ENCODE measurements around the gene ANGEL2.

ANGEL2 gene

GRCh38 chr1:212976586-212976985 is 39.1 kb downstream of the ANGEL2 start:
- H3K9me3 ChIP-seq (ENCODE audit: control insufficient read depth in 1 of 2, low read length in 2 of 2), result no peaks in the 10 kb centered on the region
- no peak overlapping the region for H3K4me3 ChIP-seq (ENCODE audit: low read depth in 1 of 2, low read length in 2 of 2)
- no peak overlapping the region for H3K27ac ChIP-seq (ENCODE audit: low read depth, low read length)
- no peaks in the 10 kb centered on the region for H3K36me3 ChIP-seq (ENCODE audit: control insufficient read depth in 1 of 2, insufficient read depth in 2 of 2, low read length in 2 of 2)
- H3K27me3 ChIP-seq (ENCODE audit: control insufficient read depth in 1 of 2, insufficient read depth in 2 of 2, low read length in 2 of 2), result no peaks in the 10 kb centered on the region
- H3K4me1 ChIP-seq (ENCODE audit: control insufficient read depth in 1 of 2, insufficient read depth in 2 of 2, low read length in 2 of 2), result peaks cover 6 to 10% of the 10 kb centered on the region in 2 donors
- H3K9ac ChIP-seq (ENCODE audit: low read depth in 1 of 2, low read length in 2 of 2), result no peak overlapping the region

DNA sequence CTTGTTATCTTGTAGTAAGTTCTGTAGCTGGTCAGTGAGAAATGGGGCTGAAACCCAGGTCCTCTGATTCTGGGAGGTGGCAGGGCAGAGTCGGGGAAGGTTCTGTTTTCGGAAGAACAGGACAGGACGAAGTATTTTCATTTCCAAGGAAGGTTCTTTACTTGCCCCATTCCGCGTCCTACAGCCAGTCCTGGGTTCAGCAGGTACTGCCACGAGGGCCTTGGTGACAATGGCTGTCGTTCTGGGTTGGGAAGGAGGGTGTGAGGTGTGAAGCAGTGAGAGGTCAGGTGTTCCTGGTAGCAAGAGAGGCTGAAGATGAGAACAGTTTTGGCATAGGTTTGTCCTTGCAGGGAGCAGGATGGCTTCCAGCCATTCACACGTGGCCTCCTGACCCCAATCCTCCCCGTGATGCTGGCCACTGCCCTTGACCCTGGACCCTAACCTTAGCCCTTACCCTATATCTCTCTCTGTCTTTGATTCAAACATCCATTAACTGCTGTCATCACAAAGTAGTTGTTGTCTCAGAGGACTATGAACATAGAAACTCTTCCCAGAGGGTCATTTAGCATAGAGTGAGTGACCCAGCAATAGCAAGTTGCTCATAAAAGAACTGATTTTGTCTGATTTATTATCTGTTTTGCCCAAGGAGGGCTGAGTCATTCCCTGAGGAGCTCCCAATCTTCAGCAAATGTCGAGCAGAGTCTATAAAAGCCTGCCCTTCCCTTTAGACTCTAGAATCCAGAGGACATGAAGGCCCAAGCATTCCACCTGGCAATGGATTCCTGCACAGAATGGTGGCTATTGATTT is 40.4 kb downstream of the ANGEL2 start:
- Histone ChIP-seq H3K36me3 (ENCODE audit: control insufficient read depth in 1 of 2, insufficient read depth in 2 of 2, low read length in 2 of 2) (no peaks in the 10 kb centered on the region), H3K9me3 (ENCODE audit: control insufficient read depth in 1 of 2, low read length in 2 of 2) (no peaks in the 10 kb centered on the region), H3K9ac (ENCODE audit: low read depth in 1 of 2, low read length in 2 of 2) (no peak overlapping the region), H3K27me3 (ENCODE audit: control insufficient read depth in 1 of 2, insufficient read depth in 2 of 2, low read length in 2 of 2) (no peaks in the 10 kb centered on the region), H3K27ac (ENCODE audit: low read depth, low read length) (no peak overlapping the region), H3K4me3 (ENCODE audit: low read depth in 1 of 2, low read length in 2 of 2) (no peak overlapping the region), H3K4me1 (ENCODE audit: control insufficient read depth in 1 of 2, insufficient read depth in 2 of 2, low read length in 2 of 2) (no peaks in the 10 kb centered on the region)

- no peaks in the 10 kb centered on the region for H3K4me1 ChIP-seq (ENCODE audit: control insufficient read depth in 1 of 2, insufficient read depth in 2 of 2, low read length in 2 of 2)
- no peak overlapping the region for H3K27ac ChIP-seq (ENCODE audit: low read depth, low read length)
- no peaks in the 10 kb centered on the region for H3K27me3 ChIP-seq (ENCODE audit: control insufficient read depth in 1 of 2, insufficient read depth in 2 of 2, low read length in 2 of 2)
- H3K9ac ChIP-seq (ENCODE audit: low read depth in 1 of 2, low read length in 2 of 2), result no peak overlapping the region
- no peaks in the 10 kb centered on the region for H3K36me3 ChIP-seq (ENCODE audit: control insufficient read depth in 1 of 2, insufficient read depth in 2 of 2, low read length in 2 of 2)
- no peak overlapping the region for H3K4me3 ChIP-seq (ENCODE audit: low read depth in 1 of 2, low read length in 2 of 2)
- no peaks in the 10 kb centered on the region for H3K9me3 ChIP-seq (ENCODE audit: control insufficient read depth in 1 of 2, low read length in 2 of 2)
These were observed 41.0 kb downstream of the ANGEL2 start for GRCh38 chr1:212974711-212975110.

DNA sequence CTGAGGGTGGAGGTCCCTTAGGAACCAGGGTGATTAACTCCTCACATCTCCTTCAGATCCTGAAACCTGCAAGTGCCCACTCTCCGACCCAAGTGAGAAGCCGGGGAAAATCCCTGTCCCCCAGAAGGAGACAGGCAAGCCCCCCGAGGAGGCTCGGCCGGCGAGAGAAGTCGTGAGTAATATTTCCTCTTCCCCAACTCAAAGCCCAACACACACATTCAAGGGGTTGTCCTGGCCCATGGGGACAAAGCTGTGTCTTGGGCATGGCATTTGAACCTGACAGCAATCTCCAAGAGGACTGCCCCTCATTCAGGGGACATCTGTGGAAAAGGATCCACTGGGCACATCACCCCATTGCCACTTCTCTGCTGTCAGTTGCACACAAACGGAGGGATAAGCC is 41.8 kb downstream of the ANGEL2 start:
- Histone ChIP-seq H3K36me3 (ENCODE audit: control insufficient read depth in 1 of 2, insufficient read depth in 2 of 2, low read length in 2 of 2) (no peaks in the 10 kb centered on the region), H3K4me3 (ENCODE audit: low read depth in 1 of 2, low read length in 2 of 2) (no peak overlapping the region), H3K9me3 (ENCODE audit: control insufficient read depth in 1 of 2, low read length in 2 of 2) (no peaks in the 10 kb centered on the region), H3K27me3 (ENCODE audit: control insufficient read depth in 1 of 2, insufficient read depth in 2 of 2, low read length in 2 of 2) (no peaks in the 10 kb centered on the region), H3K27ac (ENCODE audit: low read depth, low read length) (no peak overlapping the region), H3K9ac (ENCODE audit: low read depth in 1 of 2, low read length in 2 of 2) (no peak overlapping the region), H3K4me1 (ENCODE audit: control insufficient read depth in 1 of 2, insufficient read depth in 2 of 2, low read length in 2 of 2) (no peaks in the 10 kb centered on the region)

GRCh38 chr1:212973426-212973825 is 42.2 kb downstream of the ANGEL2 start:
- H3K36me3 ChIP-seq (ENCODE audit: control insufficient read depth in 1 of 2, insufficient read depth in 2 of 2, low read length in 2 of 2), result no peaks in the 10 kb centered on the region
- no peak overlapping the region for H3K9ac ChIP-seq (ENCODE audit: low read depth in 1 of 2, low read length in 2 of 2)
- H3K27ac ChIP-seq (ENCODE audit: low read depth, low read length), result no peak overlapping the region
- H3K4me1 ChIP-seq (ENCODE audit: control insufficient read depth in 1 of 2, insufficient read depth in 2 of 2, low read length in 2 of 2), result no peaks in the 10 kb centered on the region
- H3K9me3 ChIP-seq (ENCODE audit: control insufficient read depth in 1 of 2, low read length in 2 of 2), result no peaks in the 10 kb centered on the region
- no peak overlapping the region for H3K4me3 ChIP-seq (ENCODE audit: low read depth in 1 of 2, low read length in 2 of 2)
- no peaks in the 10 kb centered on the region for H3K27me3 ChIP-seq (ENCODE audit: control insufficient read depth in 1 of 2, insufficient read depth in 2 of 2, low read length in 2 of 2)

DNA sequence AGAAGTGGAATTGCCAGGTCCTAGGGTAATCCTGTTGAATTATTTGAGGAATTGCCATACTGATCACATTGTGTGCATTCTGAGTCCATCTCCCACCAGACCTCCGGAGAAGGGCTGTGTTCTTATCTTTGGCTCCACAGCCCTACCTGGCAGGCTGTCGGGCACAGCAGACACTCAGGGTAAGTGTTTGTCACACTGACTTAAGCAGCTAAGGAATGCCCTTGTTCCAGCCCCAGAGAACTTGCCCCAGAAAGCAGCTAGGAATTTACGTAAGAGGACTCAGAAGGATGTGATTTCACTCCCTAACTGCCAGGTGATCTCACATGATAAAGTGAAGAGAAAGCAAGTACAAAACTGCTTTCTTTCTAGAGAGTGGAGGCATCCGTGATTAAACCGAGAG is 44.4 kb downstream of the ANGEL2 start:
- Histone ChIP-seq H3K36me3 (ENCODE audit: control insufficient read depth in 1 of 2, insufficient read depth in 2 of 2, low read length in 2 of 2) (no peaks in the 10 kb centered on the region), H3K27ac (ENCODE audit: low read depth, low read length) (no peak overlapping the region), H3K27me3 (ENCODE audit: control insufficient read depth in 1 of 2, insufficient read depth in 2 of 2, low read length in 2 of 2) (no peaks in the 10 kb centered on the region), H3K4me3 (ENCODE audit: low read depth in 1 of 2, low read length in 2 of 2) (no peak overlapping the region), H3K9ac (ENCODE audit: low read depth in 1 of 2, low read length in 2 of 2) (no peak overlapping the region), H3K4me1 (ENCODE audit: control insufficient read depth in 1 of 2, insufficient read depth in 2 of 2, low read length in 2 of 2) (no peaks in the 10 kb centered on the region), H3K9me3 (ENCODE audit: control insufficient read depth in 1 of 2, low read length in 2 of 2) (no peaks in the 10 kb centered on the region)

- Histone ChIP-seq H3K4me1 (ENCODE audit: control insufficient read depth in 1 of 2, insufficient read depth in 2 of 2, low read length in 2 of 2) (no peaks in the 10 kb centered on the region), H3K9me3 (ENCODE audit: control insufficient read depth in 1 of 2, low read length in 2 of 2) (no peaks in the 10 kb centered on the region), H3K36me3 (ENCODE audit: control insufficient read depth in 1 of 2, insufficient read depth in 2 of 2, low read length in 2 of 2) (no peaks in the 10 kb centered on the region), H3K27me3 (ENCODE audit: control insufficient read depth in 1 of 2, insufficient read depth in 2 of 2, low read length in 2 of 2) (no peaks in the 10 kb centered on the region), H3K27ac (ENCODE audit: low read depth, low read length) (no peak overlapping the region), H3K9ac (ENCODE audit: low read depth in 1 of 2, low read length in 2 of 2) (no peak overlapping the region), H3K4me3 (ENCODE audit: low read depth in 1 of 2, low read length in 2 of 2) (no peak overlapping the region)
These were observed 45.6 kb downstream of the ANGEL2 start for GRCh38 chr1:212970085-212970484.

DNA sequence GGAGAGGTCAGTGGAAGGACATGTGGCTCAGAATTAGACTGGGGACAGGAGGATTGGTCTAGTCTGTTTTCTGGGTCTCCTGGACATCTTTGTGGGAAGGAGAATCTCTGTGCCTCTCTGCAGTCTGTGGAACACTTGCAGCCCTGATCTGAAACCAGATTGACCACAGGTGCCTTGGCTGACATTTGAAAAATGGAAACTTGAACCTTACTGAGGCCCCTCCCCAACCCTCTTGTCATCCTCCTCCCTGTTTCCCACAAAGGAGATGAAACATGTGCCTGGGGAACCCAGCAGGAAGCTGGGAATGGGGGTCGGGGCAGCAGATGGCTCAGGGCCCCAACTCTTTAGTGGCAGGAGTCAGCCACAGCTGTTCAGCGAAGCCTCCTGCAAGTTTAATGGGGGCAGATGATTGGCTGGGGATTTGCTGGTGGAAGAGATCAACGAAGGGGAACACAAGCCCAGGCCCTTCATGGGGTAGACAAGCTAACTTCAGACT is 47.3 kb downstream of the ANGEL2 start:
- Histone ChIP-seq H3K9ac (ENCODE audit: low read depth in 1 of 2, low read length in 2 of 2) (no peak overlapping the region), H3K9me3 (ENCODE audit: control insufficient read depth in 1 of 2, low read length in 2 of 2) (no peaks in the 10 kb centered on the region), H3K36me3 (ENCODE audit: control insufficient read depth in 1 of 2, insufficient read depth in 2 of 2, low read length in 2 of 2) (no peaks in the 10 kb centered on the region), H3K4me3 (ENCODE audit: low read depth in 1 of 2, low read length in 2 of 2) (no peak overlapping the region), H3K27ac (ENCODE audit: low read depth, low read length) (no peak overlapping the region), H3K4me1 (ENCODE audit: control insufficient read depth in 1 of 2, insufficient read depth in 2 of 2, low read length in 2 of 2) (no peaks in the 10 kb centered on the region), H3K27me3 (ENCODE audit: control insufficient read depth in 1 of 2, insufficient read depth in 2 of 2, low read length in 2 of 2) (no peaks in the 10 kb centered on the region)

DNA sequence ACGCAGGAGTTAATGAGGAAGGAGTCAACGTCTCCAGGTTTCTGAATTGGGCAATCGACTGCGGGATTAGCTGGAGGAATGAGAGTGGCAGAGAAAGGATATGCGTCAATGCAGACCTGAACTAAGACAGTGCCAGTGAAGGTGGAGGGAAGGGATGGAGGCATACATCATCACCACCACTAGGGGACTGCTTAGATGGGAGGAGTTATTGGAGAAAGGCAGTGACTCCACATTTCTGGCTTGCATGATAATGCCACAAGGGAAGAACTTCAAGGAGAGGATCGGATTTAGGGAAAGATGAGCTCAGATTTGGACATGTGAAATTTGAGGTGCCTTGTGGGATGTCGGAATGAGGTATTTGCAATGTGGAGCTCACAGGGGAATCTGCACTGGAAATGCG is 47.9 kb downstream of the ANGEL2 start:
- Histone ChIP-seq H3K9me3 (ENCODE audit: control insufficient read depth in 1 of 2, low read length in 2 of 2) (no peaks in the 10 kb centered on the region), H3K27me3 (ENCODE audit: control insufficient read depth in 1 of 2, insufficient read depth in 2 of 2, low read length in 2 of 2) (no peaks in the 10 kb centered on the region), H3K4me1 (ENCODE audit: control insufficient read depth in 1 of 2, insufficient read depth in 2 of 2, low read length in 2 of 2) (no peaks in the 10 kb centered on the region), H3K9ac (ENCODE audit: low read depth in 1 of 2, low read length in 2 of 2) (no peak overlapping the region), H3K27ac (ENCODE audit: low read depth, low read length) (no peak overlapping the region), H3K4me3 (ENCODE audit: low read depth in 1 of 2, low read length in 2 of 2) (no peak overlapping the region), H3K36me3 (ENCODE audit: control insufficient read depth in 1 of 2, insufficient read depth in 2 of 2, low read length in 2 of 2) (no peaks in the 10 kb centered on the region)

GRCh38 chr1:212966616-212967015 is 49.1 kb downstream of the ANGEL2 start:
- Histone ChIP-seq H3K27me3 (ENCODE audit: control insufficient read depth in 1 of 2, insufficient read depth in 2 of 2, low read length in 2 of 2) (no peaks in the 10 kb centered on the region), H3K4me1 (ENCODE audit: control insufficient read depth in 1 of 2, insufficient read depth in 2 of 2, low read length in 2 of 2) (no peaks in the 10 kb centered on the region), H3K4me3 (ENCODE audit: low read depth in 1 of 2, low read length in 2 of 2) (no peak overlapping the region), H3K36me3 (ENCODE audit: control insufficient read depth in 1 of 2, insufficient read depth in 2 of 2, low read length in 2 of 2) (no peaks in the 10 kb centered on the region), H3K9ac (ENCODE audit: low read depth in 1 of 2, low read length in 2 of 2) (no peak overlapping the region), H3K9me3 (ENCODE audit: control insufficient read depth in 1 of 2, low read length in 2 of 2) (no peaks in the 10 kb centered on the region), H3K27ac (ENCODE audit: low read depth, low read length) (no peak overlapping the region)
